ENCODE results near the gene SCYGR4. TPM values are rescaled to one million over a fixed set of nuclear protein-coding genes. Genes with fewer than 3 reads are reported as not detected.

The SCYGR4 gene
- total RNA-seq, 5 donors from 2014 or later (not counting 1 experiment from before 2014, with no cell fraction given): not detected

- Histone ChIP-seq H3K4me1 (ENCODE audit: control insufficient read depth in 1 of 2, extremely low read depth in 1 of 2, insufficient read depth in 2 of 2, low read length in 2 of 2) (no peaks in the 10 kb centered on the region), H3K4me3 (ENCODE audit: control insufficient read depth in 1 of 2, extremely low read depth in 1 of 2, low read length in 1 of 2) (no peak overlapping the region), H3K36me3 (ENCODE audit: control insufficient read depth in 2 of 2, extremely low read depth in 1 of 2, insufficient read depth in 1 of 2, low read length in 1 of 2) (no peaks in the 10 kb centered on the region), H3K27ac (ENCODE audit: low read length) (no peak overlapping the region), H3K9me3 (no peaks in the 10 kb centered on the region), H3K27me3 (replicated peaks in 1 of 2; ENCODE audit: control insufficient read depth in 2 of 2, extremely low read depth in 1 of 2, insufficient read depth in 2 of 2, low read length in 1 of 2) (peaks cover 0 to 7% of the 10 kb centered on the region in 2 experiments)
- H3K36me3 Mint-ChIP-seq: peaks cover 12% of the 10 kb centered on the region
- H3K4me1 Mint-ChIP-seq: no peaks in the 10 kb centered on the region
- ChIA-PET CTCF (no interaction called here), POLR2A (no interaction called here)
- peaks cover 10 to 13% (median 11%) of the 10 kb centered on the region in 3 donors for H3K9me3 Mint-ChIP-seq
- peaks cover 22 to 29% of the 10 kb centered on the region in 2 donors for H3K27me3 Mint-ChIP-seq
- WGBS (ENCODE audit: insufficient coverage): 100% methylated on average over 1 of the region's 2 CpGs
- ATAC-seq (replicated peaks in 1 of 4) (no peak), DNase-seq (no peak)
- no peak overlapping the region for H3K4me3 Mint-ChIP-seq
- H3K27ac Mint-ChIP-seq: no peak overlapping the region
Measured at GRCh38 chr2:227578642-227579041, 38.7 kb upstream of the SCYGR4 start.

GRCh38 chr2:227579791-227580190 is 37.5 kb upstream of the SCYGR4 start:
- DNase-seq: no peak
- no CpG with 5 or more reads among the region's 1 CpG for WGBS (ENCODE audit: insufficient coverage)
- peaks cover 22 to 29% of the 10 kb centered on the region in 2 donors for H3K27me3 Mint-ChIP-seq

DNA sequence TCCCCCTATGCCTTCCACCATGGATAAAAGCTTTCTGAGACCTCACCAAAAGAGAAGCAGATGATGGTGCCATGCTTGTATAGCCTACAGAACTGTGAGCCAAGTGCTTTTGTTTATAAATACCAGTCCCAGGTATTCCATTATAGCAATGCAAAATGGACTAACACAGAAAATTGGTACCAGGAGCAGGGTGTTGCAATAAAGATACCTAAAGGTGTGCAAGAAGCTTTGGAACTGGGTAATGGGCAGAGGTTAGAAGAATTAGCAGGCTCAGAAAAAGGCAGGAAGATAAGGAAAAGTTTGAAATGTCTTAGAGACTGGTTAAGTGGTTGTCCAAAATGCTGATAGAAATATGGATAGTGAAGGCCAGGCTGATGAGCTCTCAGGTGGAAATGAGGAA is 34.9 kb upstream of the SCYGR4 start:
- Mint-ChIP-seq H3K4me3 (no peak overlapping the region), H3K27me3 (peaks cover 27 to 30% of the 10 kb centered on the region in 2 donors), H3K9me3 (peaks cover 10 to 15% (median 11%) of the 10 kb centered on the region in 3 donors), H3K27ac (peak overlapping the region in 1 of 2 donors; percentile 9), H3K4me1 (no peaks in the 10 kb centered on the region), H3K36me3 (peaks cover 12% of the 10 kb centered on the region)
- Histone ChIP-seq H3K4me3 (ENCODE audit: control insufficient read depth in 1 of 2, extremely low read depth in 1 of 2, low read length in 1 of 2) (no peak overlapping the region), H3K36me3 (ENCODE audit: control insufficient read depth in 2 of 2, extremely low read depth in 1 of 2, insufficient read depth in 1 of 2, low read length in 1 of 2) (no peaks in the 10 kb centered on the region), H3K27me3 (replicated peaks in 1 of 2; ENCODE audit: control insufficient read depth in 2 of 2, extremely low read depth in 1 of 2, insufficient read depth in 2 of 2, low read length in 1 of 2) (peaks cover 0 to 11% of the 10 kb centered on the region in 2 experiments), H3K4me1 (ENCODE audit: control insufficient read depth in 1 of 2, extremely low read depth in 1 of 2, insufficient read depth in 2 of 2, low read length in 2 of 2) (no peaks in the 10 kb centered on the region), H3K9me3 (no peaks in the 10 kb centered on the region), H3K27ac (ENCODE audit: low read length) (no peak overlapping the region)
- POLR2A ChIA-PET: no interaction called here
- ATAC-seq (replicated peaks in 1 of 4) (no peak), DNase-seq (no peak)
- CTCF ChIA-PET: no interaction called here

More at GRCh38 chr2:227579791-227580190, 37.5 kb upstream of the SCYGR4 start:
- H3K27ac ChIP-seq (ENCODE audit: low read length): no peak overlapping the region
- no peak overlapping the region for H3K4me3 ChIP-seq (ENCODE audit: control insufficient read depth in 1 of 2, extremely low read depth in 1 of 2, low read length in 1 of 2)
- ChIA-PET POLR2A (no interaction called here), CTCF (no interaction called here)
- H3K27ac Mint-ChIP-seq: no peak overlapping the region
- no peaks in the 10 kb centered on the region for H3K36me3 ChIP-seq (ENCODE audit: control insufficient read depth in 2 of 2, extremely low read depth in 1 of 2, insufficient read depth in 1 of 2, low read length in 1 of 2)
- no peaks in the 10 kb centered on the region for H3K4me1 ChIP-seq (ENCODE audit: control insufficient read depth in 1 of 2, extremely low read depth in 1 of 2, insufficient read depth in 2 of 2, low read length in 2 of 2)
- peaks cover 10 to 15% (median 11%) of the 10 kb centered on the region in 3 donors for H3K9me3 Mint-ChIP-seq
- no peak overlapping the region for H3K4me3 Mint-ChIP-seq
- H3K9me3 ChIP-seq: no peaks in the 10 kb centered on the region
- no peaks in the 10 kb centered on the region for H3K4me1 Mint-ChIP-seq
- peaks cover 0 to 9% of the 10 kb centered on the region in 2 experiments for H3K27me3 ChIP-seq (replicated peaks in 1 of 2; ENCODE audit: control insufficient read depth in 2 of 2, extremely low read depth in 1 of 2, insufficient read depth in 2 of 2, low read length in 1 of 2)
- H3K36me3 Mint-ChIP-seq: peaks cover 12% of the 10 kb centered on the region
- no peak for ATAC-seq (replicated peaks in 1 of 4)

DNA sequence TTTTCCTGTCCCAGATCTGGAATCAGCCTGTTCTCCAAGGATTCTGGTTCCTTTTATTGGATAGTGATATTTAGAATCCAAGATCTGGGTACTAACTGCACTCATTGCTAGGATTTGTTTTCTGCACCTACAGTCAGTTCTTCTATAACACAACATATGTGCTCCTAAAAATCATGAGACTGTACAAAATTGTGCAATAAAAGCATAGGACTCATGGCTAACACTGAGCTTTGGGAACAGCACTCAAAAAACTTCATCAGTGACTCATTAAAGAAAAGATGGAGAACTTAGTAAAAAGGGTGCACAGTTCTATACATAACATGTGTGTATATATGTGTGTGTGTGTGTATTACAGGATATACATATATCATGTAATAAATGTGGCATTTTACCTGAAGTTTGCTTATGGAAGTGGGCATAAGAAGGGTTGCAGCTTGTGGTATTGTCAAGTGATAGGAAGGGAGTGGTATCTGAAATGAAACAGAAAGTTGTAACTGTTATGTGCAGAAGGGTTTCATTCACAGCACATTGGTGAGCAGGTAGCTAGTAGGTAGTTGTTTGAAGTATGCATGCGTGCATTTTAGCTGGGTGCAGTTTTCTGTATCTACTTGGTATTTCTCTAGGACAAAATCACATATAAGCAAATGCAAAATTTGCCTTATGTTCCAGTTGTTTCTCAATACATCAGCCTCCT is 24.5 kb upstream of the SCYGR4 start:
- Histone ChIP-seq H3K4me1 (ENCODE audit: control insufficient read depth in 1 of 2, extremely low read depth in 1 of 2, insufficient read depth in 2 of 2, low read length in 2 of 2) (no peaks in the 10 kb centered on the region), H3K36me3 (ENCODE audit: control insufficient read depth in 2 of 2, extremely low read depth in 1 of 2, insufficient read depth in 1 of 2, low read length in 1 of 2) (no peaks in the 10 kb centered on the region), H3K27ac (ENCODE audit: low read length) (no peak overlapping the region), H3K4me3 (ENCODE audit: control insufficient read depth in 1 of 2, extremely low read depth in 1 of 2, low read length in 1 of 2) (no peak overlapping the region), H3K27me3 (replicated peaks in 1 of 2; ENCODE audit: control insufficient read depth in 2 of 2, extremely low read depth in 1 of 2, insufficient read depth in 2 of 2, low read length in 1 of 2) (peaks cover 0 to 11% of the 10 kb centered on the region in 2 experiments), H3K9me3 (no peaks in the 10 kb centered on the region)
- Mint-ChIP-seq H3K27me3 (peaks cover 34 to 40% of the 10 kb centered on the region in 2 donors), H3K27ac (no peak overlapping the region), H3K4me3 (no peak overlapping the region), H3K9me3 (peaks cover 0 to 5% (median 0%) of the 10 kb centered on the region in 3 donors), H3K36me3 (no peaks in the 10 kb centered on the region), H3K4me1 (peaks cover 0 to 2% (median 2%) of the 10 kb centered on the region in 3 donors)
- no CpG with 5 or more reads among the region's 1 CpG for WGBS (ENCODE audit: insufficient coverage)
- CTCF ChIA-PET: no interaction called here
- no peak for DNase-seq
- ATAC-seq (replicated peaks in 1 of 4): no peak
- POLR2A ChIA-PET: no interaction called here

DNA sequence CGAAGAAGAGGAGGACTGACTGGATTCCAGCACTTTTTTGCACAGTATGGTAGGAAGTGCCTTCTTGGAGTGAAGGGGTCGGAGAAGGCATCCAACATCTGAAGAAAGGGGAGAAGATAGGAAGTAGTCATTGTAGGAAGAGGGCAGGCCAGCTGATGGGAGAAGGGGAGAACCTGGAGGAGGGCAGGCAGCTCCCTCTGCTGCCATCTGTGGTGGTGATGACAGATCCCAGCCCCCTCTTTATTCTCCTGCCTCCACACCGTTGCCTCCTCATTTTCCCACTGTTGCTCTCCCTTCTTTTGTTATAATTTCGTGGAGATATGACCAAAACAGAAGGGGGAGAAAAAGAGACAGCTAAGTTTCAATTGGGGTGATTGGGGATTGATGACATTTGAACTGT is 21.5 kb upstream of the SCYGR4 start:
- no peak overlapping the region for H3K27ac Mint-ChIP-seq
- Histone ChIP-seq H3K27me3 (replicated peaks in 1 of 2; ENCODE audit: control insufficient read depth in 2 of 2, extremely low read depth in 1 of 2, insufficient read depth in 2 of 2, low read length in 1 of 2) (peaks cover 0 to 25% of the 10 kb centered on the region in 2 experiments), H3K36me3 (ENCODE audit: control insufficient read depth in 2 of 2, extremely low read depth in 1 of 2, insufficient read depth in 1 of 2, low read length in 1 of 2) (no peaks in the 10 kb centered on the region), H3K4me1 (ENCODE audit: control insufficient read depth in 1 of 2, extremely low read depth in 1 of 2, insufficient read depth in 2 of 2, low read length in 2 of 2) (no peaks in the 10 kb centered on the region), H3K27ac (ENCODE audit: low read length) (no peak overlapping the region), H3K9me3 (no peaks in the 10 kb centered on the region), H3K4me3 (ENCODE audit: control insufficient read depth in 1 of 2, extremely low read depth in 1 of 2, low read length in 1 of 2) (no peak overlapping the region)
- POLR2A ChIA-PET: no interaction called here
- H3K36me3 Mint-ChIP-seq: no peaks in the 10 kb centered on the region
- DNase-seq (no peak), ATAC-seq (replicated peaks in 1 of 4) (no peak)
- WGBS (ENCODE audit: insufficient coverage): 63% methylated on average over 1 of the region's 4 CpGs
- H3K9me3 Mint-ChIP-seq: no peaks in the 10 kb centered on the region
- CTCF ChIA-PET: no interaction called here
- no peak overlapping the region for H3K4me3 Mint-ChIP-seq
- peaks cover 2 to 6% (median 2%) of the 10 kb centered on the region in 3 donors for H3K4me1 Mint-ChIP-seq
- H3K27me3 Mint-ChIP-seq: peaks cover 26 to 34% of the 10 kb centered on the region in 2 donors

- ATAC-seq (replicated peaks in 1 of 4) (no peak), DNase-seq (no peak)
- Histone ChIP-seq H3K4me3 (ENCODE audit: control insufficient read depth in 1 of 2, extremely low read depth in 1 of 2, low read length in 1 of 2) (no peak overlapping the region), H3K27me3 (replicated peaks in 1 of 2; ENCODE audit: control insufficient read depth in 2 of 2, extremely low read depth in 1 of 2, insufficient read depth in 2 of 2, low read length in 1 of 2) (peaks cover 0 to 32% of the 10 kb centered on the region in 2 experiments), H3K4me1 (ENCODE audit: control insufficient read depth in 1 of 2, extremely low read depth in 1 of 2, insufficient read depth in 2 of 2, low read length in 2 of 2) (no peaks in the 10 kb centered on the region), H3K36me3 (ENCODE audit: control insufficient read depth in 2 of 2, extremely low read depth in 1 of 2, insufficient read depth in 1 of 2, low read length in 1 of 2) (no peaks in the 10 kb centered on the region), H3K27ac (ENCODE audit: low read length) (no peak overlapping the region), H3K9me3 (no peaks in the 10 kb centered on the region)
- Mint-ChIP-seq H3K27ac (no peak overlapping the region), H3K36me3 (no peaks in the 10 kb centered on the region), H3K4me3 (no peak overlapping the region), H3K9me3 (no peaks in the 10 kb centered on the region), H3K4me1 (peaks cover 2 to 6% (median 2%) of the 10 kb centered on the region in 3 donors), H3K27me3 (peaks cover 30 to 44% of the 10 kb centered on the region in 2 donors)
- ChIA-PET POLR2A (no interaction called here), CTCF (no interaction called here)
Measured at GRCh38 chr2:227597036-227597435, 20.3 kb upstream of the SCYGR4 start.

Data from T-cell (primary cell).